Measurements from ENCODE around the gene CDH11. TPM values are rescaled to one million over a fixed set of nuclear protein-coding genes. Genes with fewer than 3 reads are reported as not detected.

Gene CDH11
- total RNA-seq, 1 experiment from 2014 or later, result 5.4 TPM

DNA sequence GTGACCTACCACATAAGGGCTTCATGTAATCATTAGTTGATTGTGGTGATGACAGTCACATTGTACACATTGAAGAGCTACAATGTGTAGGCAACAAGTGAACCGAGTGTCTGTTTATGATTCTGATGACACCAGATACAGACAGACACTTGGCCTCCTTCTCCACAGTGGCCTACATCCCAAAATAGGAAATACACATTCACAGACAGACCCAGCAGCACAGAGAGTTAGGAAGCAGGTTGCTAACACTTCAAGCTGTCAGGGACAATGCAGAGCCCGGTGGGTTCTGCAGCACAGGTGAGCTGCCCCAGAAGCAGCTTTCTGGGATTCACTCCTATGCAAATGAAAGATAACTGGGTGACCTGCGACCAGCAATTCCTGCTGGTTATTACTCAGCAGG is 72.2 kb downstream of the CDH11 start:
- Mint-ChIP-seq H3K9me3 (no peaks in the 10 kb centered on the region), H3K36me3 (ENCODE audit: insufficient read depth in 1 of 3, low read depth in 3 of 3) (no peaks in the 10 kb centered on the region)

More for the DNA sequence above, 72.2 kb downstream of the CDH11 start:
- H2AFZ ChIP-seq (ENCODE audit: low read length), result no peak overlapping the region
- H2BK12ac ChIP-seq (ENCODE audit: insufficient read length, low read depth, low read length), result no peak overlapping the region
- H4K20me1 ChIP-seq (ENCODE audit: control insufficient read depth, insufficient read depth, insufficient read length), result no peaks in the 10 kb centered on the region
- no peak overlapping the region for H3K4me2 ChIP-seq (ENCODE audit: insufficient read depth, insufficient read length, low read length)
- H3K27me3 ChIP-seq (ENCODE audit: insufficient read depth, low read length), result no peaks in the 10 kb centered on the region
- no peak overlapping the region for H2AK5ac ChIP-seq (ENCODE audit: insufficient read length, low read length)
- Mint-ChIP-seq H3K4me1 (peaks cover 0 to 8% of the 10 kb centered on the region in 2 experiments; a peak in 1 of 4 replicates), H3K4me3 (no peak overlapping the region), H3K27ac (no peak overlapping the region), H3K27me3 (ENCODE audit: low read depth) (no peaks in the 10 kb centered on the region)
- no peak overlapping the region for H2BK15ac ChIP-seq (ENCODE audit: low read depth, low read length)
- H3K9me3 ChIP-seq (ENCODE audit: control insufficient read depth, low read depth, low read length), result no peaks in the 10 kb centered on the region
- no peaks in the 10 kb centered on the region for H3K79me1 ChIP-seq (ENCODE audit: insufficient read depth, low read depth, low read length, poor library complexity, severe bottlenecking)
- no peak for DNase-seq
- H3K9ac ChIP-seq (ENCODE audit: extremely low read depth, insufficient read length, low read length), result no peak overlapping the region
- H3K23me2 ChIP-seq (ENCODE audit: insufficient read length, low read depth, low read length, poor library complexity, severe bottlenecking), result no peaks in the 10 kb centered on the region
- no CpG with 5 or more reads among the region's 3 CpGs for WGBS (ENCODE audit: extremely low coverage, insufficient read length, low lambda C conversion rate)
- no peak overlapping the region for H2BK120ac ChIP-seq (ENCODE audit: low read depth, low read length, poor library complexity, severe bottlenecking)
- no peak overlapping the region for H2BK20ac ChIP-seq (ENCODE audit: low read depth, low read length, poor library complexity, severe bottlenecking)
- H4K5ac ChIP-seq (ENCODE audit: insufficient read length, low read depth, low read length), result no peak overlapping the region
- no peak overlapping the region for H3K4ac ChIP-seq (ENCODE audit: low read depth, low read length)
- H3T11ph ChIP-seq (ENCODE audit: low read length), result no peak overlapping the region
- no peak overlapping the region for H3K27ac ChIP-seq (ENCODE audit: insufficient read length, low read depth, low read length)
- H4K8ac ChIP-seq (replicated peaks; ENCODE audit: insufficient read length, low read depth, low read length), result no peak overlapping the region
- H3K4me1 ChIP-seq (ENCODE audit: insufficient read depth, low read length), result no peaks in the 10 kb centered on the region
- no peaks in the 10 kb centered on the region for H3K79me2 ChIP-seq (ENCODE audit: insufficient read depth, low read length)
- H2BK5ac ChIP-seq (ENCODE audit: insufficient read length, low read length), result no peak overlapping the region
- TF ChIP-seq, protein P1, sequence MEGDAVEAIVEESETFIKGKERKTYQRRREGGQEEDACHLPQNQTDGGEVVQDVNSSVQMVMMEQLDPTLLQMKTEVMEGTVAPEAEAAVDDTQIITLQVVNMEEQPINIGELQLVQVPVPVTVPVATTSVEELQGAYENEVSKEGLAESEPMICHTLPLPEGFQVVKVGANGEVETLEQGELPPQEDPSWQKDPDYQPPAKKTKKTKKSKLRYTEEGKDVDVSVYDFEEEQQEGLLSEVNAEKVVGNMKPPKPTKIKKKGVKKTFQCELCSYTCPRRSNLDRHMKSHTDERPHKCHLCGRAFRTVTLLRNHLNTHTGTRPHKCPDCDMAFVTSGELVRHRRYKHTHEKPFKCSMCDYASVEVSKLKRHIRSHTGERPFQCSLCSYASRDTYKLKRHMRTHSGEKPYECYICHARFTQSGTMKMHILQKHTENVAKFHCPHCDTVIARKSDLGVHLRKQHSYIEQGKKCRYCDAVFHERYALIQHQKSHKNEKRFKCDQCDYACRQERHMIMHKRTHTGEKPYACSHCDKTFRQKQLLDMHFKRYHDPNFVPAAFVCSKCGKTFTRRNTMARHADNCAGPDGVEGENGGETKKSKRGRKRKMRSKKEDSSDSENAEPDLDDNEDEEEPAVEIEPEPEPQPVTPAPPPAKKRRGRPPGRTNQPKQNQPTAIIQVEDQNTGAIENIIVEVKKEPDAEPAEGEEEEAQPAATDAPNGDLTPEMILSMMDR (conservative IDR thresholded peaks at IDR 0.05), result no peak
- H3K18ac ChIP-seq (ENCODE audit: insufficient read length, low read depth, low read length), result no peak overlapping the region
- H3K56ac ChIP-seq (ENCODE audit: insufficient read length, low read depth, low read length), result no peak overlapping the region
- H3K14ac ChIP-seq (ENCODE audit: insufficient read depth, low read length), result no peak overlapping the region
- H3K23ac ChIP-seq (ENCODE audit: insufficient read length, low read depth, low read length), result no peak overlapping the region
- no peak overlapping the region for H4K91ac ChIP-seq (ENCODE audit: insufficient read length, low read depth, low read length)
